Neuronal stem cell (in vitro differentiated cells): ENCODE results near the gene AKAP6.

Experiments used
- DNase-seq: peaks from one replicate; pipeline ENCODE4 v3.0.0-alpha.2; 2013; ENCODE audit warnings: low spot score
- H2AFZ ChIP-seq: one replicate; pipeline ENCODE4 v1.6.1; 2013; ENCODE audit warnings: mild to moderate bottlenecking, low read length, inconsistent platforms
- H2AK5ac ChIP-seq: 2 replicates; pipeline ENCODE4 v1.6.1; 2013; ENCODE audit warnings: low read depth, mild to moderate bottlenecking, inconsistent platforms, low read length, moderate library complexity, mixed read lengths
- H2BK120ac ChIP-seq: 2 replicates; pipeline ENCODE4 v1.6.1; 2013; ENCODE audit warnings: low read depth, mild to moderate bottlenecking, inconsistent platforms, low read length, moderate library complexity, mixed read lengths
- H2BK12ac ChIP-seq: one replicate; pipeline ENCODE4 v1.6.1; 2013; ENCODE audit warnings: low read length, inconsistent platforms
- H2BK15ac ChIP-seq: 2 replicates; pipeline ENCODE4 v1.6.1; 2013; ENCODE audit warnings: mild to moderate bottlenecking, low read length, inconsistent platforms, mixed read lengths
- H2BK5ac ChIP-seq: one replicate; pipeline ENCODE4 v1.6.1; 2013; ENCODE audit warnings: inconsistent platforms, mild to moderate bottlenecking, low read length, moderate library complexity
- H3K14ac ChIP-seq: one replicate; pipeline ENCODE4 v1.6.1; 2013; ENCODE audit warnings: low read length, inconsistent platforms
- H3K18ac ChIP-seq: 2 replicates; pipeline ENCODE4 v1.6.1; 2013; ENCODE audit warnings: low read length, inconsistent platforms
- H3K23ac ChIP-seq: 2 replicates; pipeline ENCODE4 v1.6.1; 2013; ENCODE audit warnings: low read depth, mild to moderate bottlenecking, mixed read lengths, low read length, inconsistent platforms; ENCODE audit not compliant: poor library complexity
- H3K27ac ChIP-seq: replicated peaks from 3 replicates; pipeline ENCODE4 v1.5.1; 2013; ENCODE audit warnings: low read length, inconsistent platforms
- H3K27me3 ChIP-seq, 3 experiments: 2 replicates each; pipeline ENCODE4 v1.6.1; 2013; ENCODE audit warnings: low read length in 3 of 3, mild to moderate bottlenecking in 2 of 3, inconsistent platforms in 1 of 3, low read depth in 1 of 3, mixed read lengths in 1 of 3, moderate library complexity in 1 of 3; ENCODE audit not compliant: control insufficient read depth in 3 of 3, insufficient read depth in 3 of 3
- H3K36me3 ChIP-seq, 2 donors: replicated peaks in 1 of 2; 2 replicates each; pipeline ENCODE4 v1.6.1; 2013; ENCODE audit warnings: low read length in 2 of 2; ENCODE audit not compliant: control insufficient read depth in 2 of 2, insufficient read depth in 2 of 2
- H3K4ac ChIP-seq: 2 replicates; pipeline ENCODE4 v1.6.1; 2013; ENCODE audit warnings: inconsistent platforms, mild to moderate bottlenecking, low read length, moderate library complexity
- H3K4me1 ChIP-seq, 2 donors: 1 replicate in 1 of 2; 2 replicates in 1 of 2; pipeline ENCODE4 v1.6.1; 2013; ENCODE audit warnings: low read length in 2 of 2, low read depth in 1 of 2; ENCODE audit not compliant: control insufficient read depth in 2 of 2, insufficient read depth in 1 of 2
- H3K4me2 ChIP-seq: one replicate; pipeline ENCODE4 v1.6.1; 2013; ENCODE audit warnings: mild to moderate bottlenecking, low read length, inconsistent platforms; ENCODE audit not compliant: insufficient read depth, poor library complexity, severe bottlenecking
- H3K4me3 ChIP-seq, 2 donors: 2 replicates each; pipeline ENCODE4 v1.5.1; 2013; ENCODE audit warnings: low read length in 2 of 2, mild to moderate bottlenecking in 2 of 2, inconsistent platforms in 1 of 2, moderate library complexity in 1 of 2
- H3K79me1 ChIP-seq: one replicate; pipeline ENCODE4 v1.6.1; 2013; ENCODE audit warnings: low read depth, mild to moderate bottlenecking, inconsistent platforms, low read length, moderate library complexity
- H3K9ac ChIP-seq: one replicate; pipeline ENCODE4 v1.6.1; 2013; ENCODE audit warnings: mild to moderate bottlenecking, low read depth, low read length, inconsistent platforms; ENCODE audit not compliant: poor library complexity
- H3K9me3 ChIP-seq, 2 donors: replicated peaks in 1 of 2; 2 replicates each; pipeline versions ENCODE3 to v1.6.1; 2013; ENCODE audit warnings: low read length in 2 of 2, mild to moderate bottlenecking in 2 of 2, inconsistent platforms in 1 of 2, low read depth in 1 of 2, mixed read lengths in 1 of 2, moderate library complexity in 1 of 2; ENCODE audit not compliant: control insufficient read depth in 2 of 2, insufficient read depth in 1 of 2
- H4K8ac ChIP-seq: one replicate; pipeline ENCODE4 v1.6.1; 2013; ENCODE audit warnings: low read depth, mild to moderate bottlenecking, inconsistent platforms, low read length, moderate library complexity
- H4K91ac ChIP-seq: one replicate; pipeline ENCODE4 v1.6.1; 2013; ENCODE audit warnings: low read length, low read depth, mild to moderate bottlenecking, inconsistent platforms; ENCODE audit not compliant: poor library complexity
- WGBS, 2 donors: extraction: QIAGEN DNeasy Blood & Tissue Kit; methylation state at CpG; one replicate each; pipeline ENCODE4 v1.1.7; 2013; ENCODE audit warnings: missing lambda C conversion rate in 2 of 2, mixed read lengths in 1 of 2; ENCODE audit not compliant: insufficient read length in 2 of 2, insufficient replicate concordance in 1 of 2; ENCODE audit errors: extremely low coverage in 2 of 2; 5-methylcytosine and 5-hydroxymethylcytosine counted together

The AKAP6 gene

DNA sequence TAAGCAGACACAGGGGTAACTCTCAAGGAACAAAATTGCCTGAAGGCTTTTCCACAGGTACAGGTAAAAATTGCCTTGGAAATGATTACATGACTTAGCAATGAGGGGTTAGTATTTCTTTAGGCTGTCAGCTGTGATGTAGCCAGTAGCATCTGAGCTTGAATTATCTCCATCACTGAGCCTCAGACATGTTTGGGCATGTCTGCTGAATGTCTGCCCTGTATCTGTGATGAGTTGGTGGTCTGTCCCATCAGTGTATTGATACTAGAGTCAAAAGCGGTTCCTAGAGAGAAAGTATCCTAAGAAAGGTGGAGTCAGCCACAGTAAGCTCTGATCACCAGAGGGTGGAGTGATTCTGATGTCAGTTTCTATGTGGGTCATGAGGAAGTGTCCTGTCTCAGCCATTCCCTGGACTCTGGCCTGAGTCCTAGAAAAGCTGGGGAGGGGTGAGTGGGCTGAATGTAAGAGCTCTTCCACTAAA lies 16.3 kb downstream of the AKAP6 start:
- Histone ChIP-seq H3K4me2 (no peak overlapping the region), H3K23ac (no peak overlapping the region), H2AFZ (peak overlapping the region; percentile 80), H2AK5ac (no peak overlapping the region), H3K4me3 (no peak overlapping the region), H3K4ac (no peak overlapping the region), H4K8ac (no peak overlapping the region), H3K79me1 (no peaks in the 10 kb centered on the region), H2BK12ac (no peak overlapping the region), H3K27ac (peak overlapping the region; percentile 29), H2BK120ac (no peak overlapping the region), H2BK15ac (no peak overlapping the region), H3K4me1 (peaks cover 9% of the 10 kb centered on the region in 2 donors), H3K9ac (no peak overlapping the region), H3K9me3 (no peaks in the 10 kb centered on the region), H3K18ac (no peak overlapping the region), H2BK5ac (no peak overlapping the region), H3K14ac (no peak overlapping the region), H3K36me3 (no peaks in the 10 kb centered on the region), H4K91ac (no peak overlapping the region), H3K27me3 (no peaks in the 10 kb centered on the region)
- no CpG with 5 or more reads among the region's 1 CpG for WGBS, 2 donors
- no peak for DNase-seq

DNA sequence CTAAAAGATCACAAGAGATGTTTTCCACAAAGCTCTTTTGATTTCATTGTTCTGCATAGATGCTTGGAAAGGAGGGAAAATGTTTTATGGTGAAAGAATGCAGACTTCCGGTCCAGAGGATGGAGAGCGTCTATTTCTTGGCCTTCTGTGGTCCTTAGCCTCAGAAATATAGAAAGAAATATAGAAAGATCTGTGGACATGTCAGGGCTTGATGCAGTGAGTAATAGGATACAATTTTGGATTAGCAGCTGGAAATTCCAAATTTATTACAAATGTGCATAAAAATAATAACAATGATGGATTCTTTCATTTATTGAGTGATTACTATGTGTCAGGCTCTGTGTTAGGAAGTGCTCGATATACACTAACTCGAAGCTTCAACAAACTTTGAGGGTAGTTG lies 20.2 kb downstream of the AKAP6 start:
- H2AK5ac ChIP-seq, result no peak overlapping the region
- no peak overlapping the region for H4K8ac ChIP-seq
- DNase-seq, result no peak
- no peaks in the 10 kb centered on the region for H3K27me3 ChIP-seq
- H3K14ac ChIP-seq, result no peak overlapping the region
- H3K27ac ChIP-seq, result no peak overlapping the region
- peaks cover 4% of the 10 kb centered on the region in 2 donors for H3K4me1 ChIP-seq
- no peaks in the 10 kb centered on the region for H3K79me1 ChIP-seq
- no peak overlapping the region for H3K4me3 ChIP-seq
- no peak overlapping the region for H3K18ac ChIP-seq
- H3K4ac ChIP-seq, result no peak overlapping the region
- H3K9ac ChIP-seq, result no peak overlapping the region
- H2AFZ ChIP-seq, result no peak overlapping the region
- no peak overlapping the region for H2BK15ac ChIP-seq
- H2BK120ac ChIP-seq, result no peak overlapping the region
- no peak overlapping the region for H4K91ac ChIP-seq
- H3K4me2 ChIP-seq, result no peak overlapping the region
- no peak overlapping the region for H3K23ac ChIP-seq
- H3K9me3 ChIP-seq, result no peaks in the 10 kb centered on the region
- H2BK5ac ChIP-seq, result no peak overlapping the region
- no CpG with 5 or more reads among the region's 4 CpGs for WGBS, 2 donors
- H2BK12ac ChIP-seq, result no peak overlapping the region
- no peaks in the 10 kb centered on the region for H3K36me3 ChIP-seq

DNA sequence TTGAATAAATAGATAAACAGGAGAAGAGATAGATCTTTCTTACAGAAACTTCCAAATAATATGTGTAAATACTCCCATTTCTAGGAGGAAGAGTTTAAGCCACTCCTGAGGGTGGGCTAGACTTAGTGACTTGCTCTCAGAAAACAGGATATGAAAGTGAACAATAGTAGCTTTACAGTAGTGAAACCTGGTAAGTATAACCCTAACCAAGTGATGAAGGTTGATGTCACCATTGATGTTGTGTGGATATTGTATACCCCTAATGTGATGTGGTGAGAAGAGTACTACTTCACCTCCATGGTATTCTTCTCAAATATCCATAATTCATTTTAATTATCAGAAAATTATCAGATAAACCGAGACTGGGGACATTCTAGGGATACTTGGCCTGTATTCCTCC lies 20.9 kb downstream of the AKAP6 start:
- H3K27me3 ChIP-seq, result no peaks in the 10 kb centered on the region
- no peaks in the 10 kb centered on the region for H3K36me3 ChIP-seq
- no peak overlapping the region for H3K27ac ChIP-seq
- no peak overlapping the region for H3K18ac ChIP-seq
- H3K4me3 ChIP-seq, result no peak overlapping the region
- H3K4me2 ChIP-seq, result no peak overlapping the region
- H4K91ac ChIP-seq, result no peak overlapping the region
- no peak overlapping the region for H2BK120ac ChIP-seq
- H3K4ac ChIP-seq, result no peak overlapping the region
- WGBS, 2 donors, result no CpG with 5 or more reads among the region's 1 CpG
- H3K79me1 ChIP-seq, result no peaks in the 10 kb centered on the region
- H3K9me3 ChIP-seq, result no peaks in the 10 kb centered on the region
- H2AK5ac ChIP-seq, result no peak overlapping the region
- no peak overlapping the region for H4K8ac ChIP-seq
- no peak overlapping the region for H2BK12ac ChIP-seq
- peaks cover 4% of the 10 kb centered on the region in 2 donors for H3K4me1 ChIP-seq
- DNase-seq, result no peak
- H3K14ac ChIP-seq, result no peak overlapping the region
- H2BK5ac ChIP-seq, result no peak overlapping the region
- H2BK15ac ChIP-seq, result no peak overlapping the region
- no peak overlapping the region for H3K9ac ChIP-seq
- H2AFZ ChIP-seq, result no peak overlapping the region
- no peak overlapping the region for H3K23ac ChIP-seq

DNA sequence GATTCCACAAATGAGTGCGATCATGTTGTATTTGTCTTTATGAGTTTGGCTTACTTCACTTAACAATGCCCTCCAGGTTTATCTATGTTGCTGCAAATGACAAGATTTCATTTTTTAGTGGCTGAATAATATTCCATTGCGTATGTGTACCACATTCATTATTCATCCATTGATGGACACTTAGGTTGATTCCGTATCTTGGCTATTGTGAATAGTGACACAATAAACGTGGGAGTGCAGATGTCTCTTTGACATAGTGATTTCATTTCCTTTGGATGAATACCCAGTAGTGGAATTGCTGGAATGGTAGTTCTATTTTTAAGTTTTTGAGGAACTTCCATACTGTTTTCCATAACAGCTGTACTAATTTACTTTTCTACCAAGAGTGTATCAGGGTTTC lies 23.5 kb downstream of the AKAP6 start:
- no peak overlapping the region for H3K23ac ChIP-seq
- no peak for DNase-seq
- H3K27ac ChIP-seq, result no peak overlapping the region
- no peak overlapping the region for H3K18ac ChIP-seq
- no peak overlapping the region for H2AFZ ChIP-seq
- H3K4ac ChIP-seq, result no peak overlapping the region
- no peaks in the 10 kb centered on the region for H3K4me1 ChIP-seq
- no peak overlapping the region for H4K91ac ChIP-seq
- no peak overlapping the region for H3K4me2 ChIP-seq
- no peak overlapping the region for H2AK5ac ChIP-seq
- no peak overlapping the region for H4K8ac ChIP-seq
- no peaks in the 10 kb centered on the region for H3K36me3 ChIP-seq
- H3K27me3 ChIP-seq, result no peaks in the 10 kb centered on the region
- H3K9ac ChIP-seq, result no peak overlapping the region
- H2BK12ac ChIP-seq, result no peak overlapping the region
- no peak overlapping the region for H2BK15ac ChIP-seq
- no peak overlapping the region for H3K4me3 ChIP-seq
- no CpG with 5 or more reads among the region's 4 CpGs for WGBS, 2 donors
- H3K79me1 ChIP-seq, result no peaks in the 10 kb centered on the region
- H2BK120ac ChIP-seq, result no peak overlapping the region
- H3K9me3 ChIP-seq, result no peaks in the 10 kb centered on the region
- no peak overlapping the region for H3K14ac ChIP-seq
- H2BK5ac ChIP-seq, result no peak overlapping the region
